ENCODE data around the gene LY6G5C. TPM values are rescaled to one million over a fixed set of nuclear protein-coding genes. Genes with fewer than 3 reads are reported as not detected.

LY6G5C gene
- total and polyA plus RNA-seq, 2 donors (not counting 1 experiment from before 2014, with no cell fraction given): 0.76 to 3.4 TPM

DNA sequence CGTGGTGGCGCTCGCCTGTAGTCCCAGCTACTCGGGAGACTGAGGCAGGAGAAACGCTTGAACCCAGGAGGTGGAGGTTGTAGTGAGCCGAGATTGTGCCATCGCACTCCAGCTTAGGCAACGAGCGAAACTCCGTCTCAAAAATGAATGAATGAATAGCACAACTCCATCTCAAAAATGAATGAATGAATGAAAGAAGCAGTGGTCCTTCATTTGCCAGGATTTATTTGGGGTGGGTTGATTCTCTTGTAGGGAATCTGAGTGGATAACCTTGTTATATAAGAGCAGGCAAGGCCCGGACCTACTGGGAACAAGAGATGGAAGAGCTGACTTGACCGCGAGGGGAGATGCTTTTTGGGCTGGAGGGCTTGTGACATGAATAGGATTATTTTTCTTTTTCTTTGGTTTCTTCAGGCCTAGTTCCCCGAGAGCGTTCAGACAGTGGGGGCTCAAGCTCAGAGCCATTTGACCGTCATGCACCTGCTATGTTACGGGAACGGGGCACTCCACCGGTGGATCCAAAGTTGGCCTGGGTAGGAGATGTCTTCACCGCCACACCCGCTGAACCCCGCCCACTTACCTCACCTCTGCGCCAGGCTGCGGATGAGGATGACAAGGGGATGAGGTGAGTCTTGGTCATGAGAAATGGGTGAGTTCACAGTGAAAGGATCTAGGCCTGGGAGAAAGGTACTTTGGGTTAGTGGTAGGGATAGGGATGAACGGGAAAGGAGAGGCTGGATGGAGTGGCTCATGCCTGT lies 50.5 kb downstream of the LY6G5C start:
- CTCF ChIA-PET: no interaction called here

DNA sequence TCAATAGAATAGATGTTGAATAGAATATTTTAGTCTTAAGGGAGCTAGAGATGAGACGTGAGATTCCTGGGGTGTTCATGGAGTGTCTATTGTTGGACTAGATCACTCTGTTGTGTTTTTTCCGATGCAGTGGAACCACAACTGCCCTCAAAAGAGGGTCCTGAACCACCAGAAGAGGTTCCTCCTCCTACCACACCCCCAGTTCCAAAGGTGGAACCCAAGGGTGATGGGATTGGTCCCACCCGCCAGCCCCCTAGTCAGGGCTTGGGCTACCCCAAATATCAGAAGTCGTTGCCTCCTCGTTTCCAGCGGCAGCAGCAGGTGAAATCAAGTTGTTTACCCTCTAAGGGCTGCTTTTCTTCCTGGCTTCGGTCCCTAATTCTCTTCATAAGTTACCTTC lies 51.9 kb downstream of the LY6G5C start:
- intact Hi-C loops (cut with micrococcal nuclease): no loop called here
- peaks cover 47% of the 10 kb centered on the region for H4K20me1 ChIP-seq (ENCODE audit: control insufficient read depth, insufficient read depth, low read length, poor library complexity, severe bottlenecking)
- ChIA-PET CTCF (no interaction called here), POLR2A (no interaction called here)
- H3K27me3 ChIP-seq (replicated peaks in 1 of 4; ENCODE audit: control extremely low read depth in 1 of 4, control insufficient read depth in 3 of 4, insufficient read depth in 4 of 4, low read length in 3 of 4): no peaks in the 10 kb centered on the region
- no peak overlapping the region for H3K27ac ChIP-seq (ENCODE audit: low read length in 2 of 2)
- no peak for DNase-seq
- Mint-ChIP-seq H3K27ac (no peak overlapping the region), H3K9me3 (ENCODE audit: insufficient read depth) (no peaks in the 10 kb centered on the region), H3K4me1 (no peaks in the 10 kb centered on the region), H3K27me3 (no peaks in the 10 kb centered on the region), H3K4me3 (no peak overlapping the region)
- WGBS (ENCODE audit: insufficient coverage): 100% methylated on average over 6 of the region's 7 CpGs
- H3K4me1 ChIP-seq (ENCODE audit: control insufficient read depth in 2 of 2, insufficient read depth in 2 of 2, low read length in 2 of 2): no peaks in the 10 kb centered on the region
- H3K9me3 ChIP-seq (ENCODE audit: control extremely low read depth in 1 of 3, control insufficient read depth in 2 of 3, insufficient read depth in 1 of 3, low read length in 2 of 3): no peaks in the 10 kb centered on the region
- no peak for TF ChIP-seq EZH2 (IDR thresholded peaks at IDR 0.05; ENCODE audit: borderline replicate concordance, insufficient read depth, low read depth, low read length, poor library complexity, severe bottlenecking)
- TF ChIP-seq, protein P1, sequence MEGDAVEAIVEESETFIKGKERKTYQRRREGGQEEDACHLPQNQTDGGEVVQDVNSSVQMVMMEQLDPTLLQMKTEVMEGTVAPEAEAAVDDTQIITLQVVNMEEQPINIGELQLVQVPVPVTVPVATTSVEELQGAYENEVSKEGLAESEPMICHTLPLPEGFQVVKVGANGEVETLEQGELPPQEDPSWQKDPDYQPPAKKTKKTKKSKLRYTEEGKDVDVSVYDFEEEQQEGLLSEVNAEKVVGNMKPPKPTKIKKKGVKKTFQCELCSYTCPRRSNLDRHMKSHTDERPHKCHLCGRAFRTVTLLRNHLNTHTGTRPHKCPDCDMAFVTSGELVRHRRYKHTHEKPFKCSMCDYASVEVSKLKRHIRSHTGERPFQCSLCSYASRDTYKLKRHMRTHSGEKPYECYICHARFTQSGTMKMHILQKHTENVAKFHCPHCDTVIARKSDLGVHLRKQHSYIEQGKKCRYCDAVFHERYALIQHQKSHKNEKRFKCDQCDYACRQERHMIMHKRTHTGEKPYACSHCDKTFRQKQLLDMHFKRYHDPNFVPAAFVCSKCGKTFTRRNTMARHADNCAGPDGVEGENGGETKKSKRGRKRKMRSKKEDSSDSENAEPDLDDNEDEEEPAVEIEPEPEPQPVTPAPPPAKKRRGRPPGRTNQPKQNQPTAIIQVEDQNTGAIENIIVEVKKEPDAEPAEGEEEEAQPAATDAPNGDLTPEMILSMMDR (IDR thresholded peaks at IDR 0.05): no peak
- no peak overlapping the region for H3K4me3 ChIP-seq (ENCODE audit: control extremely low read depth in 1 of 5, extremely low read depth in 1 of 5, insufficient read depth in 1 of 5, low read depth in 2 of 5, low read length in 4 of 5)
- no peak overlapping the region for H3K4me2 ChIP-seq (replicated peaks; ENCODE audit: low read depth, low read length, poor library complexity, severe bottlenecking)
- H3K36me3 ChIP-seq (replicated peaks in 1 of 2; ENCODE audit: control extremely low read depth in 1 of 2, control insufficient read depth in 1 of 2, extremely low read depth in 1 of 2, insufficient read depth in 2 of 2, low read length in 1 of 2): peaks cover 5 to 91% of the 10 kb centered on the region in 2 experiments
- H3K79me2 ChIP-seq (ENCODE audit: control insufficient read depth, insufficient read depth, low read length): peaks cover 8% of the 10 kb centered on the region
- ATAC-seq (ENCODE audit: low read depth): no peak
- H2AFZ ChIP-seq (ENCODE audit: insufficient read depth, low read depth, low read length, poor library complexity, severe bottlenecking): no peak overlapping the region
- no peak overlapping the region for H3K9ac ChIP-seq (ENCODE audit: low read length)

More for the DNA sequence above, 50.5 kb downstream of the LY6G5C start:
- no peaks in the 10 kb centered on the region for H3K9me3 Mint-ChIP-seq (ENCODE audit: insufficient read depth)
- ATAC-seq (ENCODE audit: low read depth) (no peak), DNase-seq (no peak)
- Histone ChIP-seq H3K4me2 (replicated peaks; ENCODE audit: low read depth, low read length, poor library complexity, severe bottlenecking) (no peak overlapping the region), H3K9ac (ENCODE audit: low read length) (no peak overlapping the region), H3K36me3 (replicated peaks in 1 of 2; ENCODE audit: control extremely low read depth in 1 of 2, control insufficient read depth in 1 of 2, extremely low read depth in 1 of 2, insufficient read depth in 2 of 2, low read length in 1 of 2) (peaks cover 6 to 92% of the 10 kb centered on the region in 2 experiments), H3K4me3 (ENCODE audit: control extremely low read depth in 1 of 5, extremely low read depth in 1 of 5, insufficient read depth in 1 of 5, low read depth in 2 of 5, low read length in 4 of 5) (no peak overlapping the region), H3K9me3 (ENCODE audit: control extremely low read depth in 1 of 3, control insufficient read depth in 2 of 3, insufficient read depth in 1 of 3, low read length in 2 of 3) (no peaks in the 10 kb centered on the region), H2AFZ (ENCODE audit: insufficient read depth, low read depth, low read length, poor library complexity, severe bottlenecking) (no peak overlapping the region), H3K27me3 (replicated peaks in 1 of 4; ENCODE audit: control extremely low read depth in 1 of 4, control insufficient read depth in 3 of 4, insufficient read depth in 4 of 4, low read length in 3 of 4) (no peaks in the 10 kb centered on the region), H3K27ac (ENCODE audit: low read length in 2 of 2) (no peak overlapping the region), H4K20me1 (ENCODE audit: control insufficient read depth, insufficient read depth, low read length, poor library complexity, severe bottlenecking) (peaks cover 46% of the 10 kb centered on the region), H3K4me1 (ENCODE audit: control insufficient read depth in 2 of 2, insufficient read depth in 2 of 2, low read length in 2 of 2) (no peaks in the 10 kb centered on the region), H3K79me2 (ENCODE audit: control insufficient read depth, insufficient read depth, low read length) (peaks cover 6% of the 10 kb centered on the region)
- POLR2A ChIA-PET: no interaction called here
- no peak overlapping the region for H3K27ac Mint-ChIP-seq
- TF ChIP-seq EZH2 (IDR thresholded peaks at IDR 0.05; ENCODE audit: borderline replicate concordance, insufficient read depth, low read depth, low read length, poor library complexity, severe bottlenecking): no peak
- TF ChIP-seq, protein P1 (IDR thresholded peaks at IDR 0.05): no peak
- H3K27me3 Mint-ChIP-seq: no peaks in the 10 kb centered on the region
- no peaks in the 10 kb centered on the region for H3K4me1 Mint-ChIP-seq
- 96% methylated on average over 18 of the region's 25 CpGs for WGBS (ENCODE audit: insufficient coverage)
- H3K4me3 Mint-ChIP-seq: no peak overlapping the region
- intact Hi-C loops (cut with micrococcal nuclease): no loop called here

All from B cell (primary cell).